ENCODE measurements around the gene SUPT7L.

SUPT7L gene, protein sequence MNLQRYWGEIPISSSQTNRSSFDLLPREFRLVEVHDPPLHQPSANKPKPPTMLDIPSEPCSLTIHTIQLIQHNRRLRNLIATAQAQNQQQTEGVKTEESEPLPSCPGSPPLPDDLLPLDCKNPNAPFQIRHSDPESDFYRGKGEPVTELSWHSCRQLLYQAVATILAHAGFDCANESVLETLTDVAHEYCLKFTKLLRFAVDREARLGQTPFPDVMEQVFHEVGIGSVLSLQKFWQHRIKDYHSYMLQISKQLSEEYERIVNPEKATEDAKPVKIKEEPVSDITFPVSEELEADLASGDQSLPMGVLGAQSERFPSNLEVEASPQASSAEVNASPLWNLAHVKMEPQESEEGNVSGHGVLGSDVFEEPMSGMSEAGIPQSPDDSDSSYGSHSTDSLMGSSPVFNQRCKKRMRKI

GRCh38 chr2:27663285-27664153 lies at the start of gene SUPT7L, which contains the start of gene SLC4A1AP:
Gene SUPT7L (minus strand): TSS chr2:27663614. CDS start chr2:27662192, 1,422 bp downstream.
Gene SLC4A1AP (plus strand): TSS chr2:27663889. CDS start chr2:27663915, 26 bp downstream.
- peak; percentile 86 to 90 for DNase-seq

DNA sequence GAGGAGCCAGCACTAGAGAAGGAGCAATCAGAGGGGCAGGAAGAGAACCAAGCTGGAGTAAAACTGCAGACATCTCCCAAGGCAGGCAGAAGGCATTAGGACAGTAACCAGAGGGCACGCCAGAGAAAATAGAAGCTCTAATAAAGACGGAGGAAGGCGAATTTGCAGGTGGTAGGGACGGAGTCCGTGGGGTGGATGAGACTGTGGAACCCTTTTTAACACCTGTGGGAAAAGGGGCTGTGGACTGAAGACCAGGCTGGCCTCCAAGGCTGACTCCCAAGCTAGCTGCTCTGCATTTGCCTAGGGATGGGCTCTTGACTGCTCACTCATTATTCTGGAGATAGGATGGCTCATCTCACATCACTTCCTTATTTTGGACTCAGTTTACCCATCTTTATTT lies 49.8 kb upstream of the SUPT7L start:
- no peak for DNase-seq

- DNase-seq = no peak
Observed at GRCh38 chr2:27712522-27712921, 49.1 kb upstream of the SUPT7L start.

DNA sequence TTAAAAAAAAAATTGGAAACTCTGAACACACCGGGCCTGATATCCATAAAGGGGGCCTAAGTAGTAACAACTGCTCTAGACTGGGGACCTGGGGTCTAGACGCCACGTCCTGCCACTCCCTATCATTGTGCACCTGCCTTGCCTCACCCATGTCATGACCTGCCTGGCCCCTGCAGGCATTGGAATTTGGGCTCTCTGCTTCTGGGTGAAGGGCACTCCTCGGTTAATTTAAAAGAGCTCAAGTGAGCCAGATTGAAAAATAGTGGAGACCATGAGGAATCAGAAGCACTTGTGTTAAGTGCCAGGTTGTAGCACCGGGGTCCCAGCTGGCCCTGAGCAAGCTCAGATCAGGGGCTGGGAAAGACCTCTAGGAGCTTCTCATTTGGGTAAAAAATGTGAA lies 48.4 kb upstream of the SUPT7L start:
- no peak for DNase-seq

GRCh38 chr2:27710640-27711430 lies 47.4 kb upstream of the SUPT7L start:
- no peak for DNase-seq

GRCh38 chr2:27709960-27710575 lies 46.7 kb upstream of the SUPT7L start:
- no peak for DNase-seq

DNA sequence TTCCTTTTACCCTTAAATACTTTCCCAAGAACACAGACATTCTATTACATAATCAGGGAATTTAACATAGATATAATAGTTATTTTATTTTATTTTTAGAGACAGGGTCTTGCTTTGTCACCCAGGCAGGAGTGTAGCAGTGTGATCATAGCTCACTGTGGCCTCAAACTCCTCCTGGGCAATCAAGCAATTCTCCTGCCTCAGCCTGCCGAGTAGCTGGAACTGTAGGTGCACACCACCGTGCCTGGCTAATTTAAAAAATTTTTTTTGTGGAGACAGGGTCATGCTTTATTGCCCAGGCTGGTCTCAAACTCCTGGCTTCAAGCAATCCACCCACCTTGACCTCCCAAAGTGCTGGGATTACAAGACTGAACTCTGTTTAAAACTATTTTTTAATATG lies 45.9 kb upstream of the SUPT7L start:
- no peak for DNase-seq

GRCh38 chr2:27708666-27709065 lies 45.3 kb upstream of the SUPT7L start:
- DNase-seq = no peak

DNA sequence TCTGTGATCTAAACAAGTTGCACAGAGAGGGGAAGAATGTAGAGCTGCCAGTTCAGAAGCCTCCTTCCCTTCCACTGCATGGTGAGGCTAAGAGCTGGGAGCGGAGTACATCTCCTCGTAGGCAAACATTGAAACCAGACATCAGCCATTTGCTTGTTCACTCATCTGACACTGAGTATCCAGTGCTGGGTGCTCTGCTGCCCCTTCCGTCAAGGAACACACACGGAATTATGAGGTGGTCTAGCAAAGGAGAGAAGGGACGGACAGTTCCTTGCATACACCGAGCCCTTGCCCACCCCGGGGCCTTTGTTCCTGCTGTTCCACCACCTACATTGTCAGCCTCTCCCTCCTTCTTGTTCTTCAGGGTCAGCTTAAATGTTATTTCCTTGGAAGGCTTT lies 44.8 kb upstream of the SUPT7L start:
- DNase-seq = no peak

DNA sequence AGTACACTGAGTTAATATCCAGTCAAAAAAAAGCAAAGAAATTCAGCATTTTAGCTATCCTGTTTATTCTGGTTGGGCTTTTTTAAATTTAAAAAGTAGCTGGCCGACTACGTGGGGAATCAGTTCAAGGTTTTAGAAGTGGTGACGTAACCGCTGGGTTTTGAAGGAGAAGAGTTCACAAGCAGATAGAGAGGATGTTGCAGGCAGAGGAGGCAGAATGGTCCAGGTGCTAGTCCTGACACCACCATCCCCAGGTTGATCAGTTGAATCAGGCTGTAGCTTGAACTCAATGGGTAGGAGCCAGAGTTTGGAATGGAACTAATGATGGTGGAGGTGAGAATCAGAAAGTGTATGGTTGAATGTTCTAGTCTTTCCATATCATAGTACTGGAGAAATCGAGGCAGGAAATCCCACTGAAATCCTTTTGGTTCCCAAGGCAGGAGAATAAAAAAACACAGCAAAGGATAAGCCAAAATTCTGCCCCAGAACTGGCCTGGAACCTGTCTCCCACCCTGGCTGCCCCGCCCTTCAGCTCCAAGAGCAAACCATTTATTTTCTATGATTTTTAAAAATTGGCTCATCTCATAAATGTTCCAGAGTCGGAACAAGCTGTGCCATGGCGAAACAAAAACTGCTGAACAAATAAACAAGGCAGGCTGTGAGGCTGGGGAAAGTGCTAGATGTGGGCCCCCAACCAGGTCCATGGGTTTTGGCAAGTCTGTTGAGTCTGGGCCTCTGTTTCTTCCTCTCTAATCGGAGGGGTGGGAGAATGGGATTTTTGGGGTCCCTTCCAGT lies 44.2 kb upstream of the SUPT7L start:
- DNase-seq = no peak

DNA sequence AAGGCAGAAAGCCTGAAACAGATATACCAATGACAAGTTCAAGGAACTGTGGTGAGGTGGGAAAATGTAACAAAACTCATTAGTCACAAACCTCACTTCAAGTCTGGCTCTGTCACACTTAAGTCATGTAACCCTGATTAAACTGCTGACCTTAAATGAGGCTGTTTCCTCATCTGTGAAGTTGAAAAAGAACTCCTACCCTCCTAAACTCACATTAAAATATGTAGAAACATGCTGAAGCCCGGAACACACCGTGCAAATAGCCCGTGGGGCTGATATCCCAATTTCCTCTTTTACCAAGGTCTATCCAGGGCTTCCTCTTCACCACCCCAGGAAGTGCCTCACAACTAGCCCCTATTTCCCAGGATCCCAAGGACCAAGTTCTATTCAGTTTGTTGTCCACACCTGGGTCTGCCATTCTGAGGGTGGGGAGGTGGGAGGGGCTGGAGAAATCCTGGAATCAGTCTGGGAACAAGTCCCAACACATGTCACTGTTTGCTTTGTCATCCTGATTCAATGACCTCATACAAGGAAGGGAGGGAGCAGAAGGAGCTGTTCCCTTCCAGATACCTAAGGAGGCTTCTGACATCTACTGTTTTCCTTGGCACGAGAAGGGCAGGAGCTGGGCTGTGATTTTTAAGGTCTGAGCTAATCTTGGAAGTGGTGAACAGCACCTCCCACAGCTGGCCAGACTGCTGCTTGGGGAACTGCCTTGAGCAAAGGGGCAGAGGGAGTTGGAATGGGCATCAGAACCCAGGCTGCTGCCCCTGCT lies 42.6 kb upstream of the SUPT7L start:
- DNase-seq = no peak

DNA sequence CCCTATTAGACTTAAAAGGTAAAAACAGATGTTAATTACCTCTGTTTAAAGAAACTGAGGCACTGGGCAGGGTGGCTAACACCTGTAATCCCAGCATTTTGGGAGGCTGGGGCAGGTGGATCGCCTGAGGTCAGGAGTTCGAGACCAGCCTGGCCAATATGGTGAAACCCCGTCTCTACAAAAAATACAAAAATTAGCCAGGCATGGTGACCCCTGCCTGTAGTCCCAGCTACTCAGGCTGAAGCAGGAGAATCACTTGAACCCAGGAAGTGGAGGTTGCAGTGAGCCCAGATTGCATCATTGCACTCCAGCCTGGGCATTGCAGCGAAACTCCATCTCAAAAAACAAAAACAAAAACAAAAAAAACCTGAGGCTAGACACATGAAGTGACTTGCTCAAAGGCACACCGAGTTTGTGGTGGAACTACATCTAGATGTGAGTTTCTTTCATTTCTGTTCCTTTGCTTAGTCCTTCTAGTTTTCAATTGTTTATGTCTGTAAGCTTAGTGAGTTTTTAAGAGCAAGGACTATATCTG lies 41.0 kb upstream of the SUPT7L start:
- DNase-seq = no peak

- DNase-seq = peak; percentile 92 to 93
Observed at GRCh38 chr2:27703638-27704341, 40.4 kb upstream of the SUPT7L start.

DNA sequence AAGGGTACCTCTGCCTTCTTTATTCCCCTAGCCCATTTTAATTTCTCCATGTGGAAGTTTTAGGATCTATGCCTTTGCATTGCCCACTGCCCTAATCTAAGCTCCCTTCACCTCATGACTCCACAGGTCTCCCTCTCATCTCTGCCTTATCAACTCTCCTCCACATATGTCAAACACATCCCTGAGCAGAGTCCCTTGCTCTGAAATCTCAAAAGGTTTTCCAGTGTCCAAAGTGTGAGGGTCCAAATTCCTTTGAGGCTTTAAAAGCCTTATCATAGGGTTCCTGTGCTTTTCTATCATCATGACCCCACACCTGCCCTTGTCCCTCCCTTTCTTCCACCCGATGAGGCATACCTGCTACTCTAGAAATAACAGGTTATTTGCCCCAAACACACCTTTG lies 38.9 kb upstream of the SUPT7L start:
- DNase-seq = no peak

DNA sequence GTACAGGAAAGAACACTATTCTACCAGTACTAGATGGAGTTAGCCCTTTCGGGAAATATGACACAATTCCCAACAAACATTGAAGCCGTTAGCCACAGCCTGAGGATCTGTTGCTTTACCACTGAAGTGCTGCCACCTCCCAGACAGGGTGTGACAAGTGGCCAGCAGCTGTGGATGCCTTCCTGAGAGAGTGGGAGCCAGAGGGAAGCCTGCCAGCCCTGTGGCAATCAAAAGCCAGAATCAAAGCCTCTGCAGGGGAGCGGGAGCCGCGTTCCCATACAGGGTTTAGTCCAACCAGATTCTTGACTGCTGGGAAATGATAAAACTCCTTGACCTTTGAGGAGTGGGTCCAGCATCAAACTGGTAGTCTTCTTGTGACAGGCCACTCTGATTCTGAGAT lies 38.3 kb upstream of the SUPT7L start:
- no peak for DNase-seq

DNA sequence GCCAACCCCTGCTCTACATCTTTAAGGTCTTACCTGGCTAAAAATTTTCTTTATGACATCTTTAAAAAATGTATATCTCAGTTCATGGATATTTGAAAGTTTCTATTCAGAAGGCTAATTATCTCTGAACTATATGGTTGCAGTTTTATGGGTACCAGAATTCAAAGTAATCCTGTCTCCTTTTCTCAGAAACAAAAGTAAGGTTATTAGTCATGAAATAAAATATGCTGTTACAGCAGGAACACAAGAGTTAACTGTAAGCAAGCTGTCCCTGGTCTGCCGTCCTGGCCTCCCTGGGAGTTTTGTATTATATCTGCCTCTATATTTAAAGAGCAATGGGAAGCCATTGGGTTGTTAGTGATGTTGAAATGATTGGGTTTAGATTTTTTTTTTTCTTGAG lies 34.2 kb upstream of the SUPT7L start:
- DNase-seq = no peak

GRCh38 chr2:27690052-27690451 lies 26.6 kb upstream of the SUPT7L start:
- DNase-seq = no peak

DNA sequence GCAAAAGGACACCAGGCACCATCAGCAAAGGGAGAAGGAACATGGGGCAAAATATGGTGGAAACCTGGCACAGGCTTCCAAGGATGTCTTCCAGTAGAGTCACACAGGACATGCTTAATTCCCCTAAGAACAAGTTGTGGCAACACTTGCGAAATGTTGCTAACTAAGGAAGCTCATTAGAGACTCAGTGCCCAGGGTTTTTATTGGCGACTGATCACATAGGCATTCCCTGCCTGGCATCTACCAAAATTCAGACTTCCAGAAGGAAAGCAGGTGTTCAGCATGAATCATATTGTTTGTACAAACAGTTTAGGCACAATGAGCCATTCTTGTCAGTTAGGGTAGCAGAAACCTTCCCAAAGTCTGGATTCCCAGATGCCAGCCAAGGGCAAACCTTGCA lies 26.0 kb upstream of the SUPT7L start:
- no peak for DNase-seq

- no peak for DNase-seq
Observed at GRCh38 chr2:27687232-27687631, 23.8 kb upstream of the SUPT7L start.

DNA sequence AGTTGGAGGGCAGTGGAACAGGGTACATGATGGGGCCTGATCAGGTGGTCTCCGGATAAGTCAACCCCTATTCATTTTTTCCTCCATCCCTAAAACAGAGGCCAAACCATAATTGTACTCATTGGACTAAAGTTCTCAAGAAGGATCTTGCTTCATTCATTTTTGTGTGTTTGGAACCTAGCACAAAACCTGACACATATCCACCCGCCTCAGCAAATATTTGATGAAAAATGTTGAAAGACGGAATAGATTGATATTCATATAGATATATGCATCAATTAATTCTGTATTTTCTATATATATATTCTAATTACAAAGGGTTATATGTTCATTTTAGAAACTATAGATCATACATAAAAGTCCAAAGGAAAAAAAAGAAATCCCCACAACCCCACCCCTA lies 22.2 kb upstream of the SUPT7L start:
- no peak for DNase-seq
